Endothelial cell (in vitro differentiated cells): Measurements from ENCODE around the gene ZC3H6. TPM values are rescaled to one million over a fixed set of nuclear protein-coding genes. Genes with fewer than 3 reads are reported as not detected.

Experiments used
- DNase-seq: peaks from one replicate; pipeline ENCODE4 v3.0.0; 2021; ENCODE audit warnings: low spot score
- H3K27ac Mint-ChIP-seq: one replicate; pipeline ENCODE4 v1.8.0; 2021; ENCODE audit warnings: mixed read lengths, inconsistent platforms; ENCODE audit not compliant: unreplicated experiment
- H3K27me3 Mint-ChIP-seq: one replicate; pipeline ENCODE4 v1.8.0; 2021; ENCODE audit warnings: mild to moderate bottlenecking, moderate library complexity, mixed read lengths, inconsistent platforms; ENCODE audit not compliant: unreplicated experiment
- H3K36me3 Mint-ChIP-seq: one replicate; pipeline ENCODE4 v1.8.0; 2021; ENCODE audit warnings: mild to moderate bottlenecking, low read depth, mixed read lengths, inconsistent platforms; ENCODE audit not compliant: unreplicated experiment
- H3K4me1 Mint-ChIP-seq: one replicate; pipeline ENCODE4 v1.8.0; 2021; ENCODE audit warnings: mild to moderate bottlenecking, mixed read lengths, inconsistent platforms; ENCODE audit not compliant: unreplicated experiment
- H3K4me3 Mint-ChIP-seq: one replicate; pipeline ENCODE4 v1.8.0; 2021; ENCODE audit warnings: mild to moderate bottlenecking, mixed read lengths, inconsistent platforms; ENCODE audit not compliant: unreplicated experiment
- H3K9me3 Mint-ChIP-seq: one replicate; pipeline ENCODE4 v1.8.0; 2021; ENCODE audit warnings: mixed read lengths, inconsistent platforms; ENCODE audit not compliant: unreplicated experiment
- total RNA-seq: library from RNA; stranded (reverse); fragmentation: NEBNext Ultra II Directional; extraction: Animal tissue kit (Norgen Biotek cat#: 25700); gene quantifications from one replicate; pipeline ENCODE4 v1.2.1, GENCODE V29; 2021; ENCODE audit not compliant: unreplicated experiment
- TF ChIP-seq, protein P1 (sequence below): fragments of 200-600 bp; sonication (generic); IDR thresholded peaks from one replicate; pipeline ENCODE4 v1.5.0; 2021; ENCODE audit warnings: antibody characterized with exemption; ENCODE audit not compliant: unreplicated experiment

ZC3H6 gene
- total RNA-seq, 1 donor from 2014 or later: 6.8 TPM

DNA sequence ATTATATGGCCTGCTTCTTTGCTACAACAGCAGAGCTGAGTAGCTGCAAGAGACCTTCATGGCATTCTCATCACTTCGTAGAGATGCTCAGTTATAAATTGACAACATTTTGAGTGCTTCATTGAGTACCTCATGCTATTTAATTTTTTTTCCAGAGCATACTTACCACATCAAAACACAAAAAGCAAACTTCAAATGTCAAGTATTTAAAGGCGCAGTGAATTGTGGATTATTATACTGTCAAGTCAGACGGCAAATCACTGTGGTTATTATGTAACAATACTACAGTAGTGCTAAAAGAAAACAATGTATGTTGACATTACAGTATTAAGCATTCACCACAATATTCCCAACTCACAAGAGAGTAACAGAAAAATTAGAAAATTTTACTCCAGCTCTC lies 33.0 kb upstream of the ZC3H6 start:
- Mint-ChIP-seq H3K4me1 (peaks cover 2% of the 10 kb centered on the region), H3K4me3 (no peak overlapping the region), H3K9me3 (no peaks in the 10 kb centered on the region), H3K27ac (no peak overlapping the region), H3K27me3 (peaks cover 2% of the 10 kb centered on the region), H3K36me3 (no peaks in the 10 kb centered on the region)
- TF ChIP-seq, protein P1, sequence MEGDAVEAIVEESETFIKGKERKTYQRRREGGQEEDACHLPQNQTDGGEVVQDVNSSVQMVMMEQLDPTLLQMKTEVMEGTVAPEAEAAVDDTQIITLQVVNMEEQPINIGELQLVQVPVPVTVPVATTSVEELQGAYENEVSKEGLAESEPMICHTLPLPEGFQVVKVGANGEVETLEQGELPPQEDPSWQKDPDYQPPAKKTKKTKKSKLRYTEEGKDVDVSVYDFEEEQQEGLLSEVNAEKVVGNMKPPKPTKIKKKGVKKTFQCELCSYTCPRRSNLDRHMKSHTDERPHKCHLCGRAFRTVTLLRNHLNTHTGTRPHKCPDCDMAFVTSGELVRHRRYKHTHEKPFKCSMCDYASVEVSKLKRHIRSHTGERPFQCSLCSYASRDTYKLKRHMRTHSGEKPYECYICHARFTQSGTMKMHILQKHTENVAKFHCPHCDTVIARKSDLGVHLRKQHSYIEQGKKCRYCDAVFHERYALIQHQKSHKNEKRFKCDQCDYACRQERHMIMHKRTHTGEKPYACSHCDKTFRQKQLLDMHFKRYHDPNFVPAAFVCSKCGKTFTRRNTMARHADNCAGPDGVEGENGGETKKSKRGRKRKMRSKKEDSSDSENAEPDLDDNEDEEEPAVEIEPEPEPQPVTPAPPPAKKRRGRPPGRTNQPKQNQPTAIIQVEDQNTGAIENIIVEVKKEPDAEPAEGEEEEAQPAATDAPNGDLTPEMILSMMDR: no peak
- DNase-seq: no peak

DNA sequence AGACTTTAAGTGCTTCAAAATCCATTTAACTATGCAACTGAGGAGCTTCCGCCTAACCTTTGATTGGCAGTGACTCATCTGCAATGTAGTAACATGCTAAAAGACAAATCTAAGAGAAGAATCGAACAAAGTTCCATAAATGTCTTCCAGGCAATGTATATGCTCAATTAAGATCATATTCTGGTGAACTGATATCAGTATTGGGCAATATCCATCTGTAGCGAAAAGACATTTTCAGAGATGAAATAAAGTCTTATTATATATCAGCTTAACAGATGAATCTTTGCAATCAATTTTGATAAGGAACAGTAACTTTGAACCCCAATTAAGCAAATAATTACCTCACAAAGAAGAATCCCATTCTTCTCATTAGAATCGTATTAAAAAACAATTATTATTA lies 32.2 kb upstream of the ZC3H6 start:
- Mint-ChIP-seq H3K27ac (no peak overlapping the region), H3K4me1 (peaks cover 2% of the 10 kb centered on the region), H3K36me3 (no peaks in the 10 kb centered on the region), H3K4me3 (no peak overlapping the region), H3K27me3 (peaks cover 2% of the 10 kb centered on the region), H3K9me3 (no peaks in the 10 kb centered on the region)
- TF ChIP-seq, protein P1: no peak
- DNase-seq: no peak

DNA sequence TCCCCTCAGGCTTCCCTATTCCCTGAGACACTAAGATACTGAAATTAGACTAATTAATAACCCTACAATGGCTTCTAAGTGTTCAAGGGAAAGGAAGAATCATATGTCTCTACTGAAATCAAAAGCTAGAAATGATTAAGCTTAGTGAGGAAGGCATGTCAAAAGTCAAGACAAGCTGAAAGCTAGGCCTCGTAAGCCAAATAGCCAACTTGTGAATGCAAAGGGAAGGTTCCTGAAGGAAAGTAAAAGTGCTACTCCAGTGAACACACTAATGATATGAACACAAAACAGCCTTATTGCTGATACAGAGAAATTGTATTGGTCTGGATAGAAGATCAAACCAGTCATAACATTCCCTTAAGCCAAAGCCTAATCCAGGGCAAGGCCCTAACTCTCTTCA lies 30.5 kb upstream of the ZC3H6 start:
- TF ChIP-seq, protein P1: no peak
- H3K4me3 Mint-ChIP-seq: no peak overlapping the region
- H3K27ac Mint-ChIP-seq: no peak overlapping the region
- H3K36me3 Mint-ChIP-seq: no peaks in the 10 kb centered on the region
- DNase-seq: no peak
- H3K9me3 Mint-ChIP-seq: no peaks in the 10 kb centered on the region
- H3K27me3 Mint-ChIP-seq: peaks cover 2% of the 10 kb centered on the region
- peaks cover 1% of the 10 kb centered on the region for H3K4me1 Mint-ChIP-seq

DNA sequence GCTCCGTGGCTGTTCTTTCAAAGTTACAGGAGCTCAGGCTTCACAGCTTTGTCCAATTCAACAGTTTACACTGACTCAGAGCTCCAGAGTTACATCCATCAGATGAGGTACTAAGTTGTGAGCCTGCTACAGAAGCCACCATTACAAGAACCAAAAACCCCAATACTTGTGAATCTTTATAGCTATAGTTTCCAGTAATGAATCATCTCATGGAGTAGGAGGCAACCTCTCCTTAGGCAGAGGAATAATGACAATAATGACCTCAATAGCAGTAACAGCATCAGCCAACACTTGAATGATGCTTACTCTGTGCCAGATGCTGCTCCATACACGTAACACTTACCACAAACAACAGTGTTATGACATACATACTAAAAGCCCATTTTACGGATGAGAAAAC lies 24.1 kb upstream of the ZC3H6 start:
- Mint-ChIP-seq H3K4me3 (no peak overlapping the region), H3K27me3 (no peaks in the 10 kb centered on the region), H3K9me3 (no peaks in the 10 kb centered on the region), H3K36me3 (no peaks in the 10 kb centered on the region), H3K4me1 (peaks cover 16% of the 10 kb centered on the region), H3K27ac (no peak overlapping the region)
- no peak for DNase-seq
- TF ChIP-seq, protein P1: no peak

DNA sequence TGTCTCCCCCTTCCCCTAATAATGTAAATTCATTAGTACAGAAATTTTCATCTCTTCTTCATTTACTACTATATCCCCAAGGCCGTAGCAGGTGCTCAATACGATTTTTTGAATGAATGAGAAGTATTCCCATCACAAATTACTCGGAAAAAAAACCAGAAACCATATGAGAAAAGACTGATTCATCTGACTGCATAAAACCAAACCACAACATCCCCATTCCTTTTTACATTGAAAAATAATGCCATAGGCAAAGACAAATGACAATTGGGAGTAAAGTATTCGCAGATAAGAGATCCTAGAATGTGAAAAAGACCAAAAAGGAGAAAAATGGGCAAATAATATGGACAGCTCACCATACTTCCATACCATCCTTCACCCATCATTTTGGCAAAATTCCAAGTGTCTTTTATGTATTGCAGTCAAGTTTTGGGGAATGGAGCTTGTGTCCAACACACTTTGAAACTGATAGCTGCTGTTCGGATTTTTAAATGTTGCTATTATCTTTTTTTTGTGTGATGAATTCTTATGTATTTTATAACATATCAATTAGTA lies 22.1 kb upstream of the ZC3H6 start:
- H3K4me1 Mint-ChIP-seq: peaks cover 18% of the 10 kb centered on the region
- H3K27ac Mint-ChIP-seq: no peak overlapping the region
- no peak overlapping the region for H3K4me3 Mint-ChIP-seq
- no peaks in the 10 kb centered on the region for H3K36me3 Mint-ChIP-seq
- TF ChIP-seq, protein P1: no peak
- H3K9me3 Mint-ChIP-seq: no peaks in the 10 kb centered on the region
- H3K27me3 Mint-ChIP-seq: no peaks in the 10 kb centered on the region
- no peak for DNase-seq
